Ascending aorta (tissue), 2 donors: Measurements from ENCODE around the gene ICA1L. TPM values are rescaled to one million over a fixed set of nuclear protein-coding genes. Genes with fewer than 3 reads are reported as not detected.

Source experiments
- DNase-seq, 2 donors: peaks; one replicate each; pipeline ENCODE4 v3.0.0-alpha.2; 2019; ENCODE audit warnings: low spot score in 2 of 2
- H3K27ac ChIP-seq, 2 donors: fragments of 200-600 bp; sonication (generic); one replicate each; pipeline ENCODE4 v1.5.1; 2016 to 2017; ENCODE audit warnings: mild to moderate bottlenecking in 1 of 2
- H3K27me3 ChIP-seq: fragments of 200-600 bp; sonication (generic); one replicate; pipeline ENCODE4 v1.5.1; 2017
- H3K36me3 ChIP-seq, 2 donors: fragments of 200-600 bp; sonication (generic); one replicate each; pipeline ENCODE4 v1.5.1; 2016
- H3K4me1 ChIP-seq, 2 donors: fragments of 200-600 bp; sonication (generic); one replicate each; pipeline ENCODE4 v1.5.1; 2016 to 2017; ENCODE audit warnings: mild to moderate bottlenecking in 1 of 2
- H3K4me3 ChIP-seq, 2 donors: fragments of 200-600 bp; sonication (generic); one replicate each; pipeline ENCODE4 v1.5.1; 2016 to 2017; ENCODE audit warnings: mild to moderate bottlenecking in 1 of 2
- H3K9me3 ChIP-seq, 2 donors: fragments of 200-600 bp; sonication (generic); one replicate each; pipeline ENCODE4 v1.5.1; 2016
- intact Hi-C: fragments of 100-400 bp; cut with DNase I; formaldehyde crosslinking; loops from one replicate; pipeline ENCODE4 v1.15.1; 2023
- total RNA-seq: library from RNA; depleted of rRNA; stranded (reverse); fragments of >200 nt; gene quantifications from one replicate; pipeline ENCODE4 v1.1.0, GENCODE V29; 2016
- TF ChIP-seq, protein P1 (sequence below), 3 experiments: fragments of 200-600 bp in 2 of 3; fragments of 450-650 bp in 1 of 3; sonication (generic) in 2 of 3; IDR thresholded peaks; one replicate each; pipeline ENCODE4 v1.5.1; 2016 to 2019; ENCODE audit warnings: antibody characterized with exemption in 3 of 3, mild to moderate bottlenecking in 1 of 3, moderate library complexity in 1 of 3

ICA1L gene
- total RNA-seq, 1 donor from 2014 or later, result 0.43 TPM

DNA sequence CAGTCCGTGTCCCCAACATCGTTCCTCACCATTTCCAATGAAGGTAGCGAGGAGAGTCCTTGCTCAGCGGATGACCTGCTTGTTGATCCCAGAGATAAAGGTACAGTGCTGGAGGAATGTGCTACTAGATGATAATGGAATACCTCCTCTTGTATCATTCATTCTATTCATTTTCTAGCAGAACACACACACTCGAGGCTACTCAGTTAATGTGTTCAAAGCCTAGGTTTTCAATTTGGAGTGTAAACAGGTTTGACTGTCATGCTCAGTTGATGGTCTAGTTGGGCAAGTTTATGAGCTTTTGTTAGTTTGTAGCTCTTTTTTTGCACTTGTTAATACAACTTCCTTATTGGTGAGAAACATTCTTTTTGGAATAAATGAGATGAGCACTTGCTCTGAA is 114.2 kb downstream of the ICA1L start:
- Histone ChIP-seq H3K4me3 (no peak overlapping the region), H3K27me3 (no peaks in the 10 kb centered on the region), H3K36me3 (peaks cover 6 to 29% of the 10 kb centered on the region in 2 donors), H3K9me3 (no peaks in the 10 kb centered on the region), H3K27ac (no peak overlapping the region), H3K4me1 (no peaks in the 10 kb centered on the region)
- intact Hi-C loops, result no loop called here
- no peak for DNase-seq
- TF ChIP-seq, protein P1, sequence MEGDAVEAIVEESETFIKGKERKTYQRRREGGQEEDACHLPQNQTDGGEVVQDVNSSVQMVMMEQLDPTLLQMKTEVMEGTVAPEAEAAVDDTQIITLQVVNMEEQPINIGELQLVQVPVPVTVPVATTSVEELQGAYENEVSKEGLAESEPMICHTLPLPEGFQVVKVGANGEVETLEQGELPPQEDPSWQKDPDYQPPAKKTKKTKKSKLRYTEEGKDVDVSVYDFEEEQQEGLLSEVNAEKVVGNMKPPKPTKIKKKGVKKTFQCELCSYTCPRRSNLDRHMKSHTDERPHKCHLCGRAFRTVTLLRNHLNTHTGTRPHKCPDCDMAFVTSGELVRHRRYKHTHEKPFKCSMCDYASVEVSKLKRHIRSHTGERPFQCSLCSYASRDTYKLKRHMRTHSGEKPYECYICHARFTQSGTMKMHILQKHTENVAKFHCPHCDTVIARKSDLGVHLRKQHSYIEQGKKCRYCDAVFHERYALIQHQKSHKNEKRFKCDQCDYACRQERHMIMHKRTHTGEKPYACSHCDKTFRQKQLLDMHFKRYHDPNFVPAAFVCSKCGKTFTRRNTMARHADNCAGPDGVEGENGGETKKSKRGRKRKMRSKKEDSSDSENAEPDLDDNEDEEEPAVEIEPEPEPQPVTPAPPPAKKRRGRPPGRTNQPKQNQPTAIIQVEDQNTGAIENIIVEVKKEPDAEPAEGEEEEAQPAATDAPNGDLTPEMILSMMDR (IDR thresholded peaks at IDR 0.05), result no peak

DNA sequence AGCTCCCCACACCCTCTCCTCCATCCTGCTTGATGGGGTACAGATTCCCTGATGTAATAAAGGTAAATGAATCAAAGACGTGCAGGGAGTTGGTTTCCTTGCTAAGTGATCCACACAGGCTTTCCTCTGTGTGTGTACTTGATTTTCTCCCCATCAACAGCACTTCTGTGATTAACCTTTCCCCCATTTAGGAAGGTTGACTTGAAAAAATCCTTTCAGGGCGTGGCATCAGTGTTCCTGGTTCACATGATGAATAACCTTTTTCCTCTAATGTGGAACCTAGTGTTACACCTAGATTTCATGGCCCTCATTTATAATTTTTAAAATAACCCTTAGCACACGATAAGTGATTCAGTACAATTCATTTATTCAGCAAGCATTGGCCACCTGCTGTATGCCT is 115.0 kb downstream of the ICA1L start:
- Histone ChIP-seq H3K4me1 (no peaks in the 10 kb centered on the region), H3K4me3 (no peak overlapping the region), H3K27ac (no peak overlapping the region), H3K27me3 (no peaks in the 10 kb centered on the region), H3K36me3 (peaks cover 6 to 29% of the 10 kb centered on the region in 2 donors), H3K9me3 (no peaks in the 10 kb centered on the region)
- TF ChIP-seq, protein P1 (IDR thresholded peaks at IDR 0.05), result no peak
- DNase-seq, result no peak
- intact Hi-C loops, result no loop called here

DNA sequence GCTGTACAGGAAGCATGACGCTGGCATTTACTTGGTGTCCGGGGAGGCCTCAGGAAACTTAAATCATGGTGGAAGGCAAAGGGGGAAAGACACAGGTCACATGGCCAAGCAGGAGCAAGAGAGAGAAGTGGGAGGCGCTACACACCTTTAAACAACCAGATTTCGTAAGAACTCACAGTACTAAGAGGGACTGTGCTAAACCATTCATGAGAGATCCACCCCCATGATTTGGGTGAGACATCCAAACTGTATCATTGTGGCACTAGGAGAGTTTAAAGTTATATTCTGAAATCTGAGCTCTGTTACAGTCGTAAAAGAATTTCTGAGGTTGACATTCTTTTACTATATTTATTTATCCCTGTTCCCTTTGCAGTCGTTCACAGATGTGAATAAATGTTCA is 116.6 kb downstream of the ICA1L start:
- H3K36me3 ChIP-seq, result peaks cover 4 to 24% of the 10 kb centered on the region in 2 donors
- intact Hi-C loops, result no loop called here
- no peak overlapping the region for H3K4me3 ChIP-seq
- H3K27ac ChIP-seq, result no peak overlapping the region
- no peak for DNase-seq
- TF ChIP-seq, protein P1 (IDR thresholded peaks at IDR 0.05), result no peak
- no peaks in the 10 kb centered on the region for H3K27me3 ChIP-seq
- H3K9me3 ChIP-seq, result no peaks in the 10 kb centered on the region
- H3K4me1 ChIP-seq, result no peaks in the 10 kb centered on the region

DNA sequence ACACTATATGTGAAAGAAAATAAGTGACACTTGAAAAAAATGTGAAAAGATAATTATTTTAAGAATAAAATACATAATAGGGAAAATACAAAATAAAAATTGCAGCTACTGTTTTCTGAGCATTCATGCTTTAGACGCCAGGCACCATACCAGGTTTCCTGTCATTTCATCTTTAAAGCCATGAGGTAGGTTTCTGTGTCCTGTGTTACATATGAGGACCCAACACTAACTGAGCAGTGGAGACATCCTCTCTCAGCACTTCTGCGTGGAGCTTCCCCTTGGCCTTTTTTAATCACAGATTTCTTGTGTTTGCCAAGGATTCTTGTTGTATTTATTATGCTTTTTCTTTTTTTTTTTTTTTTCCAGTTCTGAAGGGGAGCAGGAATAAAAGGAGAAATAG is 119.5 kb downstream of the ICA1L start:
- Histone ChIP-seq H3K9me3 (no peaks in the 10 kb centered on the region), H3K4me3 (no peak overlapping the region), H3K4me1 (no peaks in the 10 kb centered on the region), H3K27ac (no peak overlapping the region), H3K27me3 (no peaks in the 10 kb centered on the region), H3K36me3 (peaks cover 0 to 6% of the 10 kb centered on the region in 2 donors)
- TF ChIP-seq, protein P1 (IDR thresholded peaks at IDR 0.05), result no peak
- no peak for DNase-seq
- intact Hi-C loops, result no loop called here

DNA sequence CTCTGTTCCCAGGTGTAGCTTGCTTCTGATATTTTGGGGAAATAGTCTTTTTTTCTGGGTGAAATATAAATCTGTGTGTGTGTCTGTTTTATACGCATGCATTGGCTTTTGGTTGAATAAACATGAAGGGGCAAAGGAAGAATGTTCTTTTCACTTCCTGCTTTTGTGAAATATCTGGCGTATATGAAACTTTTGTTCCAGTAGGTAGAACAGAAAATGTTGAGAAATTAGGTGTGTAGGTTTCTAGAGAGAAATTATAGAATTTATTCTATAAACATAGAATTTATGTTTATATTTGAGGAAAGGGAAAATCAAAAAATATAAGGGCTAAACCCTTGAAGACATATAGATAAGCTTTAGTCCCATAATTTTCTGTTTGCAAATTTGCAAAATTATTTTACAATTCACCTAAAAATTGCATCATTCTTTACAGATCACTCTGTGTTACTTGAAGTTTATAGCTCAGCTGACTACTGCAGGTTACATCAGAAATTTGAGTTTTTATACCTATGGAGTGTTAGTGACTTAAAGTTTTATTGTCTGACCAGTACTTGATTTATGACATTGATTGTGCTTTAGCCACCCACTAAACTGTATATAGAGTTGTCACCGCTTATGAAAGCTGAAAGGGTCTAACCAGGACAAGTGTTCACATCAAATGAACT is 120.7 kb downstream of the ICA1L start:
- intact Hi-C loops, result no loop called here
- no peaks in the 10 kb centered on the region for H3K36me3 ChIP-seq
- H3K4me1 ChIP-seq, result no peaks in the 10 kb centered on the region
- TF ChIP-seq, protein P1 (IDR thresholded peaks at IDR 0.05), result no peak
- DNase-seq, result no peak
- H3K4me3 ChIP-seq, result no peak overlapping the region
- no peaks in the 10 kb centered on the region for H3K27me3 ChIP-seq
- no peaks in the 10 kb centered on the region for H3K9me3 ChIP-seq
- H3K27ac ChIP-seq, result no peak overlapping the region

DNA sequence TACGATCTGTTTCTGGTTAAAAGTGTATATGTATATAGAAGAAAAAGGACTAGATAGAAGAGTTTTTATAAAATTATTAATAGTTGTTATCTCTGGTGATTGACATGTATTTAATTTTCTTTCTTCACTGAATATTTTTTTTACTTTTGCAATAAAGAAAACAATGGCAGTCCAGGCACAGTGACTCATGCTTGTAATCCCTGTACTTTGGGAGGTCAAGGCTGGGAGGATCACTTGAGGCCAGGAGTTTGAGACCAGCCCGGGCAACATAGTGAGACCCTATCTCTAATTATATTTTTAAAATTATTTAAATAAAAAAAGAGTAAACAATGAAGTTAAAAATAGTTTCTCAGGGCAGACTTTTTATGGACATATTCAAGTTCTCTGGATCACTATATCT is 122.1 kb downstream of the ICA1L start:
- H3K27me3 ChIP-seq, result no peaks in the 10 kb centered on the region
- no peaks in the 10 kb centered on the region for H3K36me3 ChIP-seq
- intact Hi-C loops, result no loop called here
- no peak overlapping the region for H3K27ac ChIP-seq
- TF ChIP-seq, protein P1 (IDR thresholded peaks at IDR 0.05), result no peak
- H3K9me3 ChIP-seq, result peaks cover 0 to under 1% of the 10 kb centered on the region in 2 donors
- no peaks in the 10 kb centered on the region for H3K4me1 ChIP-seq
- no peak overlapping the region for H3K4me3 ChIP-seq
- DNase-seq, result no peak
